NCI-H345 treated with DMSO at 0.1 percent for 48 hours (cell line): ENCODE measurements around the gene MBD5.

Experiments used
- DNase-seq: peaks from one replicate; lab custom pipeline; 2025; ENCODE audit not compliant: unreplicated experiment; lab: John Stamatoyannopoulos, UW

MBD5 gene

DNA sequence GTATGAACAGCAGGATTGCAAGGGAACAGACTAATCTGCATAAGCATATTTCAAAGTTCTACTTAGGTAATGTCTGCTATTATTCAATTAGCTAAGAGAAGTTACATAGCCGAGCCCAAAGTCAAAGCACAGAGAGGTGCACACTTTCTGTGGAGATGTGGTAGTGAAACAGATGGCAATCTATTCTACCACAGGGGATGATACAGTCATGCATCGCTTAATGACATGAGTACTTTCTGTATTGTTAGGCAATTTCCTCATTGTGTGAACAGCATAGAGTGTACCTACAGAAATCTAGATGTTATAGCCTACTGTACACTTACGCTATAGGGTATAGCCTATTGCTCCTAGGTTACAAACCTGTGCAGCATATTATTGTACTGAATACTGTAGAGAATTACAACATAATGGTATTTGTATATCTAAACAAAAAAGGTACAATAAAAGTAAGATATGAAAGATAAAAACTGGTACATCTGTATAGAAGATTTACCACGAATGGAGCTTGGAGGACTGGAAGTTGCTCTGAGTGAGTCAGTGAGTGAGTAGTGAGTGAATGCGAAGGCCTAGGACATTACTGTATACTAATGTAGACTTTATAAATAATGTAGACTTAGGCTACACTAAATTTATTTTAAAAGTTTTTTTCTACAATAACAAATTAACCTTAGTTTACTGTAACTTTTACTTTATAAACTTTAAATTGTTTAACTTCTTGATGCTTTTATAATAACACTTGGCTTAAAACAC, 197.6 kb downstream of the MBD5 start:
- peak; percentile 70 for DNase-seq

- DNase-seq = no peak
Observed at GRCh38 chr2:148221166-148221565, 200.3 kb downstream of the MBD5 start.

- no peak for DNase-seq
Observed at GRCh38 chr2:148221926-148222325, 201.0 kb downstream of the MBD5 start.

- no peak for DNase-seq
Observed at GRCh38 chr2:148231858-148232257, 211.0 kb downstream of the MBD5 start.

GRCh38 chr2:148234143-148234542, 213.3 kb downstream of the MBD5 start:
- no peak for DNase-seq

GRCh38 chr2:148237911-148238310, 217.0 kb downstream of the MBD5 start:
- no peak for DNase-seq

DNA sequence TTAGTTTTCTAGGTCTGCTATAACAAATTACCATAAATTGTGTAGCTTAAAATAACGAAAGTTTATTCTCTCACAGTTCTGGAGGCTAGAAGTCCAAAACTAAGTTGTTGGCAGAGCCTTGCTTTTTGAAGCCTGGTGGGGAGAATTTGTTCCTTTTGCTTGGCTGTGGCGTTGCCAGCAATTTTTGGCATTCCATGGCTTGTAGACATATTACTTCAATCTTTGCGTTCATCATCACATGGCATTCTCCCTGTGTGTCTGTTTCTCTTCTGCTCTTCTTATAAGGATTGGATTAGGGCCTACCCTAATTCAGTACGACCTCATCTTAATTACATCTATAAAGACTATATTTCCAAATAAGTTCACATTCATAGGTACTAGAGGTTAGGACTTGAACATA, 217.7 kb downstream of the MBD5 start:
- DNase-seq = no peak

GRCh38 chr2:148240838-148241237, 219.9 kb downstream of the MBD5 start:
- no peak for DNase-seq

- DNase-seq = no peak
Observed at GRCh38 chr2:148244593-148245292, 223.9 kb downstream of the MBD5 start.

- no peak for DNase-seq
Observed at GRCh38 chr2:148251993-148252392, 231.1 kb downstream of the MBD5 start.

DNA sequence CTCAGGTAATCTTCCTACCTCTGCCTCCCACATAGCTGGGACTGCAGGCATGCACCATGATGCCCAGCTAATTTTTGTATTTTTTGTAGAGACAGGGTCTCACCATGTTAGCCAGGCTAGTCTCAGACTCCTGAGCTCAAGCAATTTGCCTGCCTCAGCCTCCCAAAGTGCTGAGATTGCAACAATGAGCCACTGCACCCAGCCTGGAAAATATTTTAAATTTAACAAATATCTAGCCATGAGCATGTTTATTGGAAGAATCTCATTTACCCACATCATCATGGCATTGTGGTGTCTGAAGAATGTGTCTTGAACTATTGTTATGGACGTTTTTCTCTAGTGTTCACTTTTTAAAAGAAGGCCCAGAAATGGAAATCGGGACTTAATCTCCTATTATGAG, 231.8 kb downstream of the MBD5 start:
- DNase-seq = no peak

DNA sequence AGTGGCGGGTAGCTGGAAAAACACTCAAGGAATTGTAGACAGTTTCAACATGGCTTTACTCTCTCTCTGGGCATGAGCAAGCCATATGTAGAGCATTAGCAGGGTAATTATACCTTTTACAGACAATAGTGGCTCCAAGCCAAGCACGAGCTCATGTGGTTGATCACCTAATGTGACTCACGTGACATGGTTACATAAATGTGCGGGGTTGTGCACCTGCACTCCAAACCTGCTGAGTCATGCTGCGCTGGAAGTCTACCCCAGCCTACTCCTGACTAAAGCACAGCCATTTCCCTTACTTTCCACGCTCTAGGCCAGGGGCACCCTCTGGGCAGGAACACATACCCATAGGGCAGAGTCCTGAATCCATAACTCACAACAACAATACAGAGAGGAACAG, 232.8 kb downstream of the MBD5 start:
- DNase-seq = no peak

- DNase-seq = no peak
Observed at GRCh38 chr2:148255929-148256328, 235.0 kb downstream of the MBD5 start.

DNA sequence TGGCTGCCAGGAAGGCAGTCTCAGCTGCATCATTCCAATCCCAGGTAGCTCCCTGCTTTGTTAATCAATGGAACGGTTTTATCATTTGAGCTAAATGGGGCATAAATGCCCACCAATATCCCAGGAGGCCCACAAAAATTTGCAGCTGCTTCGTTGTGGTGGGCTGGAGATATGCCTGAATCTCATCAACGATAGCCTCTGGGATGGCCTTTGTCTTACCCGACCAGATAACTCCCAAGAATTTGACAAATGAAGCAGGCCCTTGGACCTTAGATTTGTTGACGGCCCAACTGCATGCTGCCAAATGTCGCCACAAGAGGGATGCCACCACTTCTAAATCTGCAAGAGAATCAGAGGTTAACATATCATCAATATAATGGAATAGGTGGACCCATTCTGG, 236.4 kb downstream of the MBD5 start:
- no peak for DNase-seq

- DNase-seq = no peak
Observed at GRCh38 chr2:148258124-148258523, 237.2 kb downstream of the MBD5 start.

- no peak for DNase-seq
Observed at GRCh38 chr2:148259674-148260073, 238.8 kb downstream of the MBD5 start.

DNA sequence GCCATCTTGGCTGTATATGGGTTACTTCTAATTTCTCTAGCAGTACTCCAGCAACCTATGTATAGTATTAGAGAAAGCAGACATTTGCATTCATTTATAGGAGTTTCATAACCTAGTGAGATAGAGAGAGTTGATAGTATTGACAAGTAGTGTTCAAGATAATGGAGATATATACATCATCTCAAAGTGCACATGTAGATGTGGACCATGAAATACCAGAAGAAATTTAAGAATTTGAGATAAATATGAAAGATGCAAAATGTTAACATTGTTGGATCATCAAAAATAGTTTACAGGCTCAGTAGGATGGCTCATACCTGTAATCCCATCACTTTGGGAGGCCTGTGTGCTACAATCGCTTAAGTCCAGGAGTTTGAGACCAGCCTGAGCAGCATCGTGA, 243.0 kb downstream of the MBD5 start:
- DNase-seq = no peak

- DNase-seq = no peak
Observed at GRCh38 chr2:148273158-148273691, 252.3 kb downstream of the MBD5 start.

- DNase-seq = no peak
Observed at GRCh38 chr2:148279216-148279615, 258.3 kb downstream of the MBD5 start.

DNA sequence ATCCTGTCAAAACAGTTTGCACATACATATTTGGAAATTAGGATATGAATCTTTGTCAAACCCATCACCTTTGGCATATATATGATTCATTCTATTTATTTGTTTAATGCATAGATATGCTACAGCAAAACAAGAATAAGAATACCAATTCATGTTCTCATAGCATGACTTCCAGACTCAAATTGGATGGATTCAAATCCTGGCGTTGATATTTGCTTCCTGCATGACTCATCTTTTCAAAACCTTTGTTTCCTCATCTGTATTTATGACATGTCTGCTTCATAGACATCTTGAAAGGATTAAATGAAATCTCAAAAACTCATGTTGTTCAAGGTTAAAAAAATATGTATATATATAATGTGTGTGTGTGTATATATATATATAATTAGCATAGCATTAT, 261.3 kb downstream of the MBD5 start:
- no peak for DNase-seq

DNA sequence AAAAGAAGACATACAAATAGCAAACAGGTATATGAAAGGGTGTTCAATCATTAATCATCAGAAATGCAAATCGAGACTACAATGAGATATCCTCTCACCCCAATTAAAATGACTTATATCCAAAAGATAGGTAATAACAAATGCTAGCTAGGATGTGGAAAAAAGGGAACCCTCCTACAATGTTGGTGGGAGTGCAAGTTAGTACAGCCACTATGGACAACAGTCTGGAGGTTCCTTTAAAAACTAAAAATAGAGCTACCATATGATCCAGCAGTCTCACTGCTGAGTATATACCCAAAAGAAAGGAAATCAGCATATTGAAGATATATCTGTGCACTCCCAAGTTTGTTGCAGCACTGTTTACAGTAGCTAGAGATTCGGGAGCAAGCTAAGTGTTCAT, 271.5 kb downstream of the MBD5 start:
- no peak for DNase-seq

GRCh38 chr2:148298196-148298595, 277.3 kb downstream of the MBD5 start:
- no peak for DNase-seq
